Endothelial cell of hepatic sinusoid (primary cell): ENCODE measurements around the gene GRIP2.

Experiments used
- in situ Hi-C: cut with HindIII; loops from 2 replicates; pipeline ENCODE4 v1.10.0; 2017; ENCODE audit warnings: low sequenced_read_pairs

GRIP2 gene

GRCh38 chr3:14457999-14458398 is 82.1 kb downstream of the GRIP2 start:
- in situ Hi-C loops: loop anchor here (10.0 kb wide), 1 partner anchor 253 kb away; no protein-coding TSS in a partner anchor

DNA sequence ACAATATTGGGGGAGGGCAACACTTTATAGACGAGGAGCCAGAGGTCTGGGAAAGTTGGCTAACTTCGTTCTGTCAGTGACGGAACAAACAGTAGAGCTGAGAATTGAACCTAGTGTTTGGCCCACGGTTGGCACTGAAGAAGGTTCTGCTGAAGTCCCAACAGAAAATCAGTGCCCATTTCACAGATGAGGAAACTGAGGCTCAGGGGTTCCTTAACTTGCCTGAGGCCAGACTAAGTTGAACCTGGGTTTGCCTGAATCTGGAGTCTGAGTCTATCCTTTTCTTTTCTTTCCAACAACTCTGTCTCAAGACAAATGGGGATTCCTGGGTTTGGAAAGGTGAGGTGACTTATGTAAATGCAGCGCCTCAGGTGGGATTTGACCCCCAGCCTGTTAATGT is 82.7 kb downstream of the GRIP2 start:
- in situ Hi-C loops: loop anchor here (10.0 kb wide), 1 partner anchor 253 kb away; no protein-coding TSS in a partner anchor

DNA sequence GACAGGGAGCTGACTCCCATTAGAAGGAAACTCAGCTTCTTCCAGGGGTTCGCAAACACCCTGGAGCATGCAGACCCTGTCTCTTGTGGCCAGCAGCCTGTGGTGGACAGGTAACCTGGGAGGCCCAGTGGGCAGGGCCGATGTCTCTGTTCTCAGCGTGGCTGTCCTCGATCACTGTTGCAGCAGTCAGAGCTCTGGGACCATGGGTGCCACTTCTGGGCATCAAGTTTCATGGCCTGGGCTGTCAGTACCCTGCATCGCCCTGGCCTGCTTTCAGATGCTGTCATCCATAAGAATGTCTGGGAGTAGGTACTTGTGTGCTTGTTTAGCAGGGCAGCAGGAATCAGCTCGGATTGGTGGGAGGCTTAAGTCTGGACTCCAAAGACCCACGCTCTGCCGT is 83.3 kb downstream of the GRIP2 start:
- in situ Hi-C loops: loop anchor here (10.0 kb wide), 1 partner anchor 252 kb away; no protein-coding TSS in a partner anchor

DNA sequence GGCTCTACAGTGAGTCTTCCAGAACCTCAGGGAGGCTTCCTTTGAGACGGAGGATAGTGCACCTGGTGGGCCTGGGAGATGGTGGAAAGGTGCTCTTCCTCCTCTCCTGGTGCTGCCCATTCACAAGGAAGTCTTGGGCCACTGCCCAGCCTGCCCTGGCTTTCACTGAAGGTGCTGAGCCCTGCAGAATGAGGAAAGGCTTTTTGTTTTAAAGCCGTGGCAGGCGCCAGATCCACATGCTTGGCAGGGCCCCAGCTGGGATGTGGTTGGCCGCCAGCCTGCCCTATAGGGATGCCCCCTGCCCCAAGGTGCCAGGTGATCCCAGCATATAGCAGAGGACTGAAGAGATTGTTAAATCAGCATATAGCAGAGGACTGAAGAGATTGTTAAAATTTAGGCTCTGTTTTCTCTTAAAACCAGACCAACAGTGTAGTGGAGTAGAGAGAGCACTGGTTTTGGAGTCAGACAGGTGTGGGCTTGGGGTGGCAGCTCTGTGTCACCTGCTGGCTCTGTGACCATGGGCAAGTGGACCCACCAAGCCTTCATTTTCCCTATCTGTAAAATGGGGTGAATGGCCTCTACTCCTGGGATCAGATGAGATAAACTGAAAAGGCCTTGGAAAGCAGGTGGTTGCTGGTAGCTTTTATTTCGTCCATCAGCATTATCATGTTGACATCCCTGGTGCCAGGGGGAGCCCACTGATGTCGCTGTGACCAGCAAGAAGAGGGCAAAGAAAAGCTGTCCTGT is 84.4 kb downstream of the GRIP2 start:
- in situ Hi-C loops: loop anchor here (10.0 kb wide), 1 partner anchor 251 kb away; no protein-coding TSS in a partner anchor

DNA sequence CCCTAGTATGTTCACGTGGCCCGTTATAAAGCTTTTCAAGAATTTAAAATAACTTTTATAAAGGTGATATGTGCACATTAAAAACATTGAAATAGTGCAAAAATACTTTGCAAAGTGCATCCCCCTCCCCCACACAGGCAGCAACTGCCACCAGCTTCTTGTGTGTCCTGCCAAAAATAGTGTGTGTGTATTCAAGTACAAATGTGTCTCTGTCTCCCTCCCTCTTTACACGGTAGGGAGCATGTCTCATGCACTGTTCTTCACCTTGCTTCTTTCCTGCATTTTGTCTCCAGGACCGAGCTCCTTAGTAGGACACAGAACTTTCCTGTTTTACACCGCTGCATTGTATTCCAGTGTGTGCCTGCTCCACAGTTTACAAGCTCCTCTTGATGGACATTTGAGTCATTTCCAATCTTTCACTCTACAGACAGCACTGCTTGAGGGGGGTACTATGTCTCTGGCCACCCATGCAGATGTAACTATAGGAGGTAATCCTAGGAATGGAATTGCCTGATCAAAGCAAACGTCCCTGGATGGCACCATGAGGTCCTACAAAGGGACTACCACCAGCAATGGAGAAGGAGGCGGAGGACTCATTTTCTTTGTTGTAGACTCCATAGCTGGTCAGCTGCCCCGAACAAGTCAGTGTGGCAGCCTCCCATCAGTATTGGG is 85.4 kb downstream of the GRIP2 start:
- in situ Hi-C loops: loop anchor here (5.0 to 10.0 kb wide), 2 partner anchors 52 to 250 kb away; partner anchors contain the start of gene SLC6A6

DNA sequence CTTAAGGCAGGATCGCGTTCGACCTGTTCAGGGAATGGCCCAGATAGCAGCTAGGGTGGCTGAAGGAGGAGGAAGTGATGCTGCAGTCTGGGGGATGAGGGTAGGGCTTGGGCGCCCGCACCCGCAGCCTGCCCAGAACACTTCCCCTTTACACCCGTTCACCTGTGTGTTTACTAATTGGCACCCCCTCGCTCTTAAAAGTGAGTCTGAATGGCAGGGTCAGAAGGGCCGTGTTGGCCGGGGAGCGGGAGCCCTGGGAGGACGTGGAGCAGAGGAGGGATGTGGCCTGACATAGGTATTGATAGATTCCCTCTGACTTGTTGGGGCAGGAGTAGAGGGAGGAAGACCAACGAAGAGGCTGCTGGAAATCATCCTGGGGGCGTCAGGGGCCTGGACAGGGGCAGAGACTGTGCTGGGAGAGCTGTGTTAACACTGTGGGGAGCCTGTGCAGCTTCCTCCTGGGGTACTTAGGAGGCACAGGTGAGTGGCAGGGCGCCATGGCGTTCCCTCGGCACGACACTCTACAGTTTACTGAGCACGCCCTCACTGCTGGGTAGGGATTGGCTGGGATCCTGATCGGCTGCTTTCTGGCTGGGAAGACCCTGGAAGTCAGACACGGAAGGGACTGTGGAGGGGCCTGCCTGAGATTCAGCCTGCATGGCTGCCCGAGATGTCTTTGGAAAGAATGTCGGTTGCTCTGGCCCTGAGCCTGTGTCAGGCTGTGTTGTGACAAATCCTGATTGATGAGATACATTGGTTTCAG is 86.1 kb downstream of the GRIP2 start:
- in situ Hi-C loops: loop anchor here (5.0 to 10.0 kb wide), 2 partner anchors 52 to 249 kb away; partner anchors contain the start of gene SLC6A6

- in situ Hi-C loops: loop anchor here (5.0 to 10.0 kb wide), 2 partner anchors 51 to 248 kb away; partner anchors contain the start of gene SLC6A6
Measured at GRCh38 chr3:14452740-14453710, 87.1 kb downstream of the GRIP2 start.

GRCh38 chr3:14451844-14452739 is 88.0 kb downstream of the GRIP2 start:
- in situ Hi-C loops: loop anchor here (5.0 to 10.0 kb wide), 2 partner anchors 50 to 247 kb away; partner anchors contain the start of gene SLC6A6

GRCh38 chr3:14450922-14451606 is 89.1 kb downstream of the GRIP2 start:
- in situ Hi-C loops: loop anchor here (5.0 to 10.0 kb wide), 2 partner anchors 49 to 246 kb away; partner anchors contain the start of gene SLC6A6

DNA sequence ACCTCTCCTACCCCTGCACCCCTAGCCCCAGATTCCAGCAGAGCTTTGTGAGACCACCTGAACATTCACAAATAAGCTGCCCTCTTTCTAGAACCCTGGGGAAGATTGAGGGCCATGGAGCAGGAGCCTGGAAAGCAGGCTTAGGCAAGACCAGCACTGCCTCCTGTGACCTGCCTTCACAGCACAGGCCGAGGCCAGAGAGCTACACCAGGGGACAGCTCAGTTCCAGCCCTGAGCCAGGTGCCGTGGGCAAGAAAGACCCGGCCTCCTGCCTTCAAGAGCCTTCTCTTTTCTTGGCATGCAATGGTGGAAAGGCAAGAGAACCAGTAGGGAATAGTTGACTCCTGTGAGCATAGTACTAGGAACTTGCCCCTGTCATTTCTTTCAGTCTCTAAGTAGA is 89.6 kb downstream of the GRIP2 start:
- in situ Hi-C loops: loop anchor here (5.0 to 10.0 kb wide), 2 partner anchors 48 to 246 kb away; partner anchors contain the start of gene SLC6A6

DNA sequence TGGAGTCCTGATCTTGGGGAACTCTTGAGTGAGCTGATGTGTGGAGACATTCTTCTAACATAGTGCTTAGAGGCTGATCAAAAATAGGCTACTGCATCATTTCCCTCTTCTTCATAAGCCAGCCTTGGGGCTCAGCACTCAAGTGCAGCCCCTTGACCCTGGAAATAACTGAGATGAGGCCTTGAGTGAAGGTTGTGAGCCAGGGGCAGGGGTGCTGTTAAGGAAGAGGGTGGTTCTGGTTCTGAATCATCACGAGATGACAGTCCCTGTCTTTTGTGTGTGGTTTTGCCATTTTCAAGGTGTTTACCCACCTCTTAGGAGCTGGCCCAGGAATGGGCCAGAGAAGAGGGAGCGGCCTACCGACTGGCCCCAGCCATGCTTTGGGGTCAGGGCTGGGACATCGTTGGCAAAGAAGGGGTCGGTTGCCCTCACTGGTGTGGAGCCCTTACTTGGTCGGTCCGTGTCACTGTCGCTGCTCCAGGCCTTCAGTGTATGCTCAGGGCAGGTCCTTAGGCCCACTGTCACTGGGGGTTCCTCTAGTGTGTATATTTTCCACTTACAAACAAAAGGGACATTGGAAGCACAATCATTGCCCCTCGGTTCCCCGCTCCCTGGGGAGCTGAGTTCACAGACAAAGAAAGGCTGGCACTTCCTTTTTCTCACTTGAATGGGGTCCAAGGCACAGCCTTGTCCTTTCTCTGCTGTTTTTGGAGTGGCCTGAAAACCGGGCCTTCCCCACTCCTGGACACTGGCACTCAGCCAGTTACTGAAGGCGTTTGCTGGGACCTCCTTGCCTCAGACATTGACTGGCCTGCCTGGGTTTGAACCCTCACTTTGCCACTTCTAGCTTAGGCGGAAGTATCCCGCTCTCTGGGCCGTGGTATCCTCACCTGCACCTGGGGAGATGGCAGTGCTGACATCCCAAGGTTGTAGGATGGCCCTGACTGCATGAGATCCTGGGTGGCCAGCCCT is 91.1 kb downstream of the GRIP2 start:
- in situ Hi-C loops: no loop called here

DNA sequence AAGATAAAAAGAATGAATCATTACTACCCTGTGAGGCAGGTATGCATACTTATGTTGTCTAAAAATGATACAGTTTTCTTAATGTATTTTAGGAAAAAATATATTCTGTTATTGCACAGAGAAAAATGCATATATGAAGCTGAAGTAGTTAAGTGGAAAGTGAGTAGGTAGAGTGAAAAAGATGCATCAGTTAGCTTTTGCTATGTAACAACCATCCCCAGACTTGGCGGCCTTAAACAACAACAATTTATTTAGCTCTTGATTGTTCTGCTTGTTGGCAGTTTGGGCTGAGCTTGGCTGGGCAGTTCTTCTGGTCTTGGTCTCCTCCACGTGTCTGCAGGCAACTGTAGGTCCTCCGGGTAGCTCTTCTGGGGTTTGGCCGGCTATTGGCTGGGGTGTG is 92.1 kb downstream of the GRIP2 start:
- in situ Hi-C loops: no loop called here

DNA sequence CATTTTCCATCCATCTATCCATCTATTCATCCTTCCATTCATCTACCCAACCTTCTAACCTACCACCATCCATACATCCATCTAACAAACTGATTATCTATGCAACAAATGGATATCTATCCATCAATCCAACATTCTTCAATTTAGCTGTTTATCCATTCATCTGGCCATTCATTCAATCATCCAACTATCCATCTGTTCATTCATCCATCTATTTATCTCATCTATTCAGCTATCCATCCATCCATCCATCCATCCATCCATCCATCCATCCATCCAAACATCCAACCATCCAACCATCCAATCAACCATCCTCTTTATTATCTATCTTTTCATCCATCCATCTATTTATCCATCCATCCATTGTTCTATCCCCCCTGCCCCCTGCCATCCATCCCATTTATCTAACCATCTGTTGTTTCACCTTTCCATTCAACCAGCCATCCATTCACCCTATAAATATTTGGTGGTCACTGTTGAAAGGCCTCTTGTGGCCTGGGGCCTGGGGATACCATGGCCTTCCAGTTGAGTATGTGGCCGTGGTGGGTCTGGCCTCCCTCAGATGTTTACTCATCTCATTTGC is 93.1 kb downstream of the GRIP2 start:
- in situ Hi-C loops: no loop called here

DNA sequence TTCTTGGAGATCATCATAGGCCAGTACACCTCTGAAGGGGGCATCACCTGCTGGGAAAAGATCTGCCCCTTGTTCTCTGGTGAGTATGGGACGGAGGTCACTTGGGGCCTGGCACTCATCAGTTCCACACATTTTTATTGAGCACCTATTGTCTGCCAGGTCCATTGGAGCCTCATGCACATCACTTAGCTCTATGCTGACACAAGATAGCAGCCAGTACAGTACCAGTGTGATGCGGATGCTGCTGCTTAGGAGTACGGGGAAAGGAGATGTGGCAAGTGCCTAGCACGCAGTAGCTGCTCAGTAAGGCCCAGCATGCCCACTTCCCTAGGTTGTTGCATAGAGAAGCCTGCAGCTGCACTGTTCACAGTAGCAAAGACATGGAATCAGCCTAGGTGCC is 94.4 kb downstream of the GRIP2 start:
- in situ Hi-C loops: no loop called here

DNA sequence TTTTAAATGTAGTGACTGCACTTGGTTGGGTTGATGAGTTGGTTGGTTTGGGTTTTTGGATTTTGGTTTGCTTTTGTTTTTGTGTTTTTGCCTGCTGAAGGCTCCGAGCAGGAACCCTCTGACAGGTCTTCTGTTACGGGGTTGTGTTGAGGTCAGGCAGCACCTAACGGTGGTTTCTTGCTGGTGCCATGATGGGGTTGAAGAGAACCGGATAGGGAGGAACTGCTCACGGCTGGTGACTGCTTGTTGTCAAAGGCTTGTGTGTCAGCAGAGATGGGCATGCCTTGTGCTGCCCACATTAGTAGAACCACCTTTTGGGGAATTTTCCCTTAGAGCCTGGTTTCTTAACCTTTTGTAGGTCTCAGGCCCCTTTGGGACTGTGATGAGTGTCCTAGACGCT is 95.8 kb downstream of the GRIP2 start:
- in situ Hi-C loops: no loop called here

DNA sequence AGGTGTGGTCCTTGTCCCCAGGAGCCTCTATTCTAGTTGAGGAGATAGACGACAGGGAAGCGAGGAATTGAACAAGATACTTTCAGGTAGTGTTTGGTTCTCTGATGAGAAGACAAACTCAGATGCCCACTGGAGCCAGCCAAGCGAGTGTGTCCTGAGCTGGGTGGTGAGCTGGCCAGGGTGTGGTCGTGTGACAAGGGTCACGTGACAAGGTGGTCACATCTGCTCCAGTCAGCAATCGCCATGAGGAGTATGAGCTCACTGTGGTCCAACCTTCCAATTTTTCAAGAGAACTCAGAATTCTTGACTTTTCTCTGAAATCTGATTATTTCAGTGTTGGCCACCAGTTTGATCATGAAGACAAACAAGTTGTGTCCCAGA is 98.2 kb downstream of the GRIP2 start:
- in situ Hi-C loops: no loop called here
